A673 (cell line): ENCODE results near the gene CD53. TPM values are rescaled to one million over a fixed set of nuclear protein-coding genes. Genes with fewer than 3 reads are reported as not detected.

Experiments
- BruUV-seq: library from RNA; stranded (reverse); fragments of 400-500 nt; replicated peaks from 2 replicates; lab custom pipeline; 2021; lab: Mats Ljungman, UMichigan
- CTCF ChIA-PET: fragments of 300-600 bp; sonication (Branson Sonifier 250); formaldehyde crosslinking; loops from one replicate; lab custom pipeline; 2022; ENCODE audit warnings: antibody characterized with exemption; lab: Charles Lee
- POLR2A ChIA-PET: fragments of 300-600 bp; sonication (Branson Sonifier 250); formaldehyde crosslinking; loops from one replicate; lab custom pipeline; 2022; ENCODE audit warnings: antibody characterized with exemption; ENCODE audit not compliant: low non-redundant PET; lab: Charles Lee
- DNase-seq: peaks from one replicate; pipeline ENCODE4 v3.0.0-alpha.2; 2015; ENCODE audit warnings: low spot score
- H3K27ac ChIP-seq: fragments of 200-600 bp; sonication (generic); 2 replicates; pipeline ENCODE4 v1.5.1; 2016; ENCODE audit warnings: mixed run types, low read depth, mild to moderate bottlenecking, mixed read lengths, antibody characterized with exemption, low read length; ENCODE audit not compliant: poor library complexity, severe bottlenecking
- H3K27me3 ChIP-seq: fragments of 200-600 bp; sonication (generic); replicated peaks from 2 replicates; pipeline ENCODE4 v1.6.1; 2017; ENCODE audit warnings: mixed run types, low read depth, mild to moderate bottlenecking, mixed read lengths, antibody characterized with exemption, low read length; ENCODE audit not compliant: insufficient read depth, poor library complexity
- H3K36me3 ChIP-seq: fragments of 200-600 bp; sonication (generic); 2 replicates; pipeline ENCODE4 v1.6.1; 2016; ENCODE audit warnings: mixed run types, mild to moderate bottlenecking, mixed read lengths, antibody characterized with exemption, low read length; ENCODE audit not compliant: insufficient read depth, poor library complexity, severe bottlenecking
- H3K4me1 ChIP-seq: fragments of 200-600 bp; sonication (generic); 2 replicates; pipeline ENCODE4 v1.6.1; 2017; ENCODE audit warnings: mixed run types, mild to moderate bottlenecking, mixed read lengths, antibody characterized with exemption, low read length; ENCODE audit not compliant: insufficient read depth, poor library complexity, severe bottlenecking
- H3K4me3 ChIP-seq: fragments of 200-600 bp; sonication (generic); 2 replicates; pipeline ENCODE4 v1.5.1; 2016; ENCODE audit warnings: low read depth, mixed run types, mild to moderate bottlenecking, mixed read lengths, low read length; ENCODE audit not compliant: poor library complexity, severe bottlenecking
- H3K9me3 ChIP-seq: fragments of 200-600 bp; sonication (generic); 2 replicates; pipeline ENCODE4 v1.6.1; 2016; ENCODE audit warnings: mixed run types, low read depth, mild to moderate bottlenecking, mixed read lengths, antibody characterized with exemption, low read length; ENCODE audit not compliant: poor library complexity, severe bottlenecking
- EZH2 ChIP-seq: fragments of 200-600 bp; sonication (generic); IDR thresholded peaks from 2 replicates; pipeline ENCODE4 v1.6.1; 2017; ENCODE audit warnings: borderline replicate concordance, low read depth, mild to moderate bottlenecking, mixed read lengths, antibody characterized with exemption, low read length; ENCODE audit not compliant: poor library complexity, severe bottlenecking
- intact Hi-C: fragments of 100-400 bp; cut with micrococcal nuclease; formaldehyde crosslinking; loops from one replicate; pipeline ENCODE4 v1.10.0; 2022; ENCODE audit not compliant: unreplicated experiment
- total RNA-seq: library from RNA; stranded (reverse); gene quantifications from 2 replicates; pipeline ENCODE4 v1.2.3, GENCODE V29; 2021
- TF ChIP-seq, protein P1 (sequence below): fragments of 300-800, 200-600 bp; sonication (generic); conservative IDR thresholded peaks from 2 replicates; pipeline ENCODE4 v1.5.1; 2017; ENCODE audit warnings: low read depth, mild to moderate bottlenecking, antibody characterized with exemption, low read length, moderate library complexity, mixed read lengths

Gene CD53
- total RNA-seq, 1 experiment from 2014 or later = 0.19 TPM

DNA sequence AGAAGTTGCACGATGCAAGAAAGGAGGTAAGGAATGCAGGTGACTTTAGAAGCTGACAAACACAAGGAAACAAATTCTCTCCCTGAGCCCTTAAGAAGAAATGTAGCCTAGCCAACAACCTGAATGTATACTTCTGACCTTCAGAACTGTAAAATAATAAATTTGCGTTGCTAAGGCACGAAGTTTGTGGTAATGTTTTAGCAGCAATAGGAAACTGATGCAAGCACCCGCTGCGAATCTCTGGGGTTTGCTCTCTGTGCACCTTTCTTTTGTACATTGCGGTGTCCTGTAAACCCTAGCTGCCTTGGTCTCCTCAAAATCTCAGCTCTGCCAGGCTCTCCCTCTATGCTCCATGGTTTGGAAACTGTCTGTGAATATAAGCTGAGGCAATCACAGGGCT lies 15.1 kb downstream of the CD53 start:
- H3K27me3 ChIP-seq = peaks cover 24% of the 10 kb centered on the region
- no peaks in the 10 kb centered on the region for H3K9me3 ChIP-seq
- ChIA-PET POLR2A (no interaction called here), CTCF (no interaction called here)
- no peak overlapping the region for H3K27ac ChIP-seq
- H3K4me3 ChIP-seq = no peak overlapping the region
- no peaks in the 10 kb centered on the region for H3K4me1 ChIP-seq
- intact Hi-C loops = no loop called here
- BruUV-seq = no TSS peak
- no peaks in the 10 kb centered on the region for H3K36me3 ChIP-seq
- no peak for TF ChIP-seq EZH2
- TF ChIP-seq, protein P1, sequence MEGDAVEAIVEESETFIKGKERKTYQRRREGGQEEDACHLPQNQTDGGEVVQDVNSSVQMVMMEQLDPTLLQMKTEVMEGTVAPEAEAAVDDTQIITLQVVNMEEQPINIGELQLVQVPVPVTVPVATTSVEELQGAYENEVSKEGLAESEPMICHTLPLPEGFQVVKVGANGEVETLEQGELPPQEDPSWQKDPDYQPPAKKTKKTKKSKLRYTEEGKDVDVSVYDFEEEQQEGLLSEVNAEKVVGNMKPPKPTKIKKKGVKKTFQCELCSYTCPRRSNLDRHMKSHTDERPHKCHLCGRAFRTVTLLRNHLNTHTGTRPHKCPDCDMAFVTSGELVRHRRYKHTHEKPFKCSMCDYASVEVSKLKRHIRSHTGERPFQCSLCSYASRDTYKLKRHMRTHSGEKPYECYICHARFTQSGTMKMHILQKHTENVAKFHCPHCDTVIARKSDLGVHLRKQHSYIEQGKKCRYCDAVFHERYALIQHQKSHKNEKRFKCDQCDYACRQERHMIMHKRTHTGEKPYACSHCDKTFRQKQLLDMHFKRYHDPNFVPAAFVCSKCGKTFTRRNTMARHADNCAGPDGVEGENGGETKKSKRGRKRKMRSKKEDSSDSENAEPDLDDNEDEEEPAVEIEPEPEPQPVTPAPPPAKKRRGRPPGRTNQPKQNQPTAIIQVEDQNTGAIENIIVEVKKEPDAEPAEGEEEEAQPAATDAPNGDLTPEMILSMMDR = no peak
- no peak for DNase-seq

DNA sequence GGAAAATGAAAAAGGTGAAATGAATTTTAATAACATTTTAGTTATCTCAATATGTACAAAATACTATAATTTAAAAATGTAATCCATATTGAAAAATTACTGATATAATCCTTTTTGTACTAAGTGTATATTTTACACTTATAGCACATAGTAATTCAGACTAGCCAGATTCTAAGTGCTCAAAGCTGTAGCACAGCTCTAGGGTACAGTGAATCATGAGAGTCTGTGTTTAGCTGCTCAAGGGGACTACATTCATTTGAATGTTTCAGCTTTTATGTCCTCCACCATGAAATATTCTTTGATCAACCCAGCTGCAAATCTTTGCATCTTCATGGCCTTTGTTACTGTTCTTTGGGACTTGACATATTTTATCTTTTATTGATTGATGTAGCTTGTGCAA lies 15.7 kb downstream of the CD53 start:
- DNase-seq = no peak
- H3K9me3 ChIP-seq = no peaks in the 10 kb centered on the region
- no peak overlapping the region for H3K4me3 ChIP-seq
- no peaks in the 10 kb centered on the region for H3K36me3 ChIP-seq
- CTCF ChIA-PET = no interaction called here
- BruUV-seq = no TSS peak
- TF ChIP-seq, protein P1 = no peak
- TF ChIP-seq EZH2 = no peak
- intact Hi-C loops = no loop called here
- peaks cover 18% of the 10 kb centered on the region for H3K27me3 ChIP-seq
- H3K27ac ChIP-seq = no peak overlapping the region
- POLR2A ChIA-PET = no interaction called here
- H3K4me1 ChIP-seq = no peaks in the 10 kb centered on the region

DNA sequence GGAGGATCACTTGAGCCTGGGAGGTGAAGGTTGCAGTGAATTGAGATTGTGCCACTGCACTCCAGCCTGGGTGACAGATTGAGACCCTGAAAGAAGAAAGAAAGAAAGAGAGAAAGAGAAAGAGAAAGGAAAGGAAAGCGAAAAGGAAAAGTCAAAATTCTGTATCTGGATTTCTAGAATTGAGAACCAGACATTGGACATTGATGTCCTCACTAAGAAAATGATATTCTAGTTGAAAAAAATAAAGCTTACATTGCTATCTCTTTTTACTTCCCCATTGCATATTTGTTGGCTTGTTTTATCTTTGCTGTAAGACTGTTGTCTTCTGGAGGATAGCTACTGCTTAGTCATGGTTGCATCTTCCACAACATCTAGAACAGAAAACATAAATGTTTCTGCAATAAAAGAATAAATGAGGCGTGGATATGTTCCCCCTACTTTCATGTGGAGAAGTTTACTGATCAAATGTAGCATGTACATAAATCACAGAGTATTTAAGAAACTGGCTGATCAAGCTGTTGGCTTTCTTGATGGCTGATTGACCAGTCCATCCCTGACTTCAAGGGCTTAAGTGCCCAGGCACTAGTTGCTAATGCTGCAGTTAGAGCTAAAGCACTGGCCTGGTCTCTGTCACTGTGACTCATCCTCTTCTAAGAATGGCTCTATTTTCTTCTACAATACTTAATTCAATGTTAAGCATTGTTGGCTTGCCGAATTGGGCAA lies 17.7 kb downstream of the CD53 start:
- TF ChIP-seq, protein P1 = no peak
- no peak overlapping the region for H3K27ac ChIP-seq
- H3K4me3 ChIP-seq = no peak overlapping the region
- DNase-seq = no peak
- intact Hi-C loops = no loop called here
- CTCF ChIA-PET = no interaction called here
- peaks cover 7% of the 10 kb centered on the region for H3K27me3 ChIP-seq
- no peaks in the 10 kb centered on the region for H3K9me3 ChIP-seq
- no peaks in the 10 kb centered on the region for H3K36me3 ChIP-seq
- no peaks in the 10 kb centered on the region for H3K4me1 ChIP-seq
- BruUV-seq = no TSS peak
- POLR2A ChIA-PET = interaction anchor here (0.5 kb wide), 1 partner anchor 43 kb away, joined by 10 read pairs; no protein-coding TSS in a partner anchor
